SU-DHL-6 (cell line): ENCODE data around the gene MRM2.

Experiments
- CTCF ChIP-seq: fragments of 200-600 bp; sonication (generic); IDR thresholded peaks from one replicate; pipeline ENCODE4 v1.5.1; 2017; ENCODE audit warnings: antibody characterized with exemption, mild to moderate bottlenecking, low read length, moderate library complexity; ENCODE audit not compliant: insufficient read depth, poor library complexity, severe bottlenecking
- EZH2phosphoT487 ChIP-seq: fragments of 200-600 bp; sonication (generic), shearing (Covaris generic); conservative IDR thresholded peaks from 2 replicates; pipeline ENCODE4 v1.6.1; 2018; ENCODE audit warnings: mild to moderate bottlenecking, antibody characterized with exemption, low read length, moderate library complexity, mixed read lengths

- TF ChIP-seq CTCF (no peak), EZH2phosphoT487 (no peak)
These were observed 38.2 kb downstream of the MRM2 start for GRCh38 chr7:2203766-2204300.
